Mesothelial cell of epicardium (in vitro differentiated cells): Measurements from ENCODE around the gene ADAMTS16. TPM values are rescaled to one million over a fixed set of nuclear protein-coding genes. Genes with fewer than 3 reads are reported as not detected.

Experiments
- DNase-seq, 2 experiments: peaks; one replicate each; pipeline ENCODE4 v3.0.0; 2021; ENCODE audit warnings: low spot score in 2 of 2; ENCODE audit not compliant: unreplicated experiment in 2 of 2
- H3K27ac Mint-ChIP-seq: 2 replicates; pipeline ENCODE4 v1.8.0; 2021; ENCODE audit warnings: mixed read lengths
- H3K27me3 Mint-ChIP-seq: 2 replicates; pipeline ENCODE4 v1.8.0; 2021; ENCODE audit warnings: low read depth, mixed read lengths
- H3K36me3 Mint-ChIP-seq: 2 replicates; pipeline ENCODE4 v1.8.0; 2021; ENCODE audit warnings: mixed read lengths
- H3K4me1 Mint-ChIP-seq: 2 replicates; pipeline ENCODE4 v1.8.0; 2021; ENCODE audit warnings: mixed read lengths
- H3K4me3 Mint-ChIP-seq: 2 replicates; pipeline ENCODE4 v1.8.0; 2021; ENCODE audit warnings: mild to moderate bottlenecking, moderate library complexity, mixed read lengths
- H3K9me3 Mint-ChIP-seq: 2 replicates; pipeline ENCODE4 v1.8.0; 2021; ENCODE audit warnings: mixed read lengths
- CTCF ChIP-seq: fragments of 200-600 bp; sonication (generic); IDR thresholded peaks from one replicate; pipeline ENCODE4 v1.5.0; 2021; ENCODE audit warnings: antibody characterized with exemption; ENCODE audit not compliant: unreplicated experiment
- total RNA-seq: library from RNA; stranded (reverse); gene quantifications from 3 replicates; pipeline ENCODE4 v1.2.1, GENCODE V29; 2021

The ADAMTS16 gene
- total RNA-seq, 1 donor from 2014 or later = 24.3 TPM

- Mint-ChIP-seq H3K36me3 (peaks cover 13% of the 10 kb centered on the region), H3K27me3 (peaks cover 38% of the 10 kb centered on the region), H3K9me3 (peaks cover 11% of the 10 kb centered on the region), H3K27ac (no peak overlapping the region), H3K4me1 (peaks cover 20% of the 10 kb centered on the region), H3K4me3 (peak overlapping the region; percentile 56)
- TF ChIP-seq CTCF = no peak
- DNase-seq = no peak
Measured at GRCh38 chr5:5139336-5139776, 774 bp upstream of the ADAMTS16 start.

- Mint-ChIP-seq H3K4me1 (peaks cover 20% of the 10 kb centered on the region), H3K27me3 (peaks cover 38% of the 10 kb centered on the region), H3K9me3 (peaks cover 11% of the 10 kb centered on the region), H3K36me3 (peaks cover 15% of the 10 kb centered on the region), H3K27ac (no peak overlapping the region), H3K4me3 (peak overlapping the region; percentile 75)
- peak; percentile 9 for TF ChIP-seq CTCF
- DNase-seq = no peak
Measured at GRCh38 chr5:5140479-5141338, 579 bp downstream of the ADAMTS16 start.

GRCh38 chr5:5141339-5141599 lies 1.1 kb downstream of the ADAMTS16 start:
- Mint-ChIP-seq H3K4me3 (peak overlapping the region; percentile 75), H3K27ac (no peak overlapping the region), H3K27me3 (peaks cover 38% of the 10 kb centered on the region), H3K9me3 (peaks cover 11% of the 10 kb centered on the region), H3K4me1 (peaks cover 20% of the 10 kb centered on the region), H3K36me3 (peaks cover 20% of the 10 kb centered on the region)
- no peak for DNase-seq
- no peak for TF ChIP-seq CTCF

- Mint-ChIP-seq H3K4me3 (peak overlapping the region; percentile 75), H3K4me1 (peaks cover 15% of the 10 kb centered on the region), H3K27me3 (peaks cover 33% of the 10 kb centered on the region), H3K9me3 (peaks cover 11% of the 10 kb centered on the region), H3K36me3 (peaks cover 26% of the 10 kb centered on the region), H3K27ac (no peak overlapping the region)
- peak; percentile 99 for TF ChIP-seq CTCF
- DNase-seq = peak in 1 of 2 experiments; percentile 68
Measured at GRCh38 chr5:5141625-5142525, 1.7 kb downstream of the ADAMTS16 start.

- Mint-ChIP-seq H3K9me3 (peaks cover 17% of the 10 kb centered on the region), H3K4me3 (no peak overlapping the region), H3K4me1 (peaks cover 10% of the 10 kb centered on the region), H3K27ac (no peak overlapping the region), H3K36me3 (peaks cover 42% of the 10 kb centered on the region), H3K27me3 (peaks cover 16% of the 10 kb centered on the region)
- no peak for DNase-seq
- TF ChIP-seq CTCF = no peak
Measured at GRCh38 chr5:5144441-5144840, 4.3 kb downstream of the ADAMTS16 start.
